Stimulated activated CD8-positive, alpha-beta memory T cell treated with anti-CD3 and anti-CD28 coated beads, Interleukin-15, amount 100 ng/mL, for 4 hours (primary cell): ENCODE results near the gene HERC4.
"Not testable (repeated sequence)": the region's sequence is repeated elsewhere in the genome, so short reads cannot be mapped to it uniquely, and the experiment has no call there.

ENCODE experiments used
- DNase-seq, 2 donors: peaks; one replicate each; pipeline ENCODE4 v3.0.0-alpha.2; 2020; ENCODE audit warnings: low read depth in 2 of 2

The HERC4 gene

GRCh38 chr10:68092512-68092911 lies 17.4 kb upstream of the HERC4 start:
- DNase-seq = no peak

- no peak for DNase-seq
Measured at GRCh38 chr10:68090586-68090985, 15.5 kb upstream of the HERC4 start.

GRCh38 chr10:68088740-68089139 lies 13.7 kb upstream of the HERC4 start:
- no peak for DNase-seq

GRCh38 chr10:68087685-68088401 lies 12.8 kb upstream of the HERC4 start:
- DNase-seq = no peak

- DNase-seq = no peak
Measured at GRCh38 chr10:68086910-68087684, 12.0 kb upstream of the HERC4 start.

GRCh38 chr10:68086011-68086410 lies 10.9 kb upstream of the HERC4 start:
- DNase-seq = no peak

- no peak for DNase-seq
Measured at GRCh38 chr10:68084469-68084868, 9.4 kb upstream of the HERC4 start.

- DNase-seq = no peak
Measured at GRCh38 chr10:68083953-68084352, 8.9 kb upstream of the HERC4 start.

GRCh38 chr10:68082872-68083271 lies 7.8 kb upstream of the HERC4 start:
- no peak for DNase-seq

GRCh38 chr10:68081916-68082315 lies 6.8 kb upstream of the HERC4 start:
- no peak for DNase-seq

GRCh38 chr10:68080853-68081431 lies 5.9 kb upstream of the HERC4 start:
- DNase-seq = no peak

GRCh38 chr10:68079434-68079833 lies 4.4 kb upstream of the HERC4 start:
- no peak for DNase-seq

- DNase-seq = no peak
Measured at GRCh38 chr10:68077026-68077425, 1.9 kb upstream of the HERC4 start.

GRCh38 chr10:68076081-68076480 lies 998 bp upstream of the HERC4 start:
- DNase-seq = not testable (repeated sequence)

GRCh38 chr10:68075550-68076004 lies 494 bp upstream of the HERC4 start:
- no peak for DNase-seq

GRCh38 chr10:68074031-68074774 lies 880 bp downstream of the HERC4 start:
- no peak for DNase-seq

- no peak for DNase-seq
Measured at GRCh38 chr10:68073631-68074030, 1.5 kb downstream of the HERC4 start.

- DNase-seq = no peak
Measured at GRCh38 chr10:68067508-68067907, 7.6 kb downstream of the HERC4 start.

- DNase-seq = no peak
Measured at GRCh38 chr10:68067029-68067428, 8.1 kb downstream of the HERC4 start.

GRCh38 chr10:68053553-68053952 lies 21.5 kb downstream of the HERC4 start:
- DNase-seq = no peak

GRCh38 chr10:68052463-68052862 lies 22.6 kb downstream of the HERC4 start:
- no peak for DNase-seq
